B cell (primary cell): ENCODE measurements around the gene PTPN6. TPM values are rescaled to one million over a fixed set of nuclear protein-coding genes. Genes with fewer than 3 reads are reported as not detected.

Experiments
- ATAC-seq: fragments of 200-7000 bp; cut with Tn5 transposase; one replicate; pipeline ENCODE4 v1.10.0; 2021; ENCODE audit warnings: low read depth, mild to moderate bottlenecking, moderate number of reproducible peaks, moderate library complexity
- CTCF ChIA-PET: fragments of 350-600 bp; sonication (Branson Sonifier 250); formaldehyde crosslinking; loops from one replicate; lab custom pipeline; 2021; ENCODE audit warnings: antibody characterized with exemption, inconsistent platforms; lab: Charles Lee
- POLR2A ChIA-PET: fragments of 350-600 bp; sonication (Branson Sonifier 250); formaldehyde crosslinking; loops from one replicate; lab custom pipeline; 2021; ENCODE audit warnings: antibody characterized with exemption; lab: Charles Lee
- DNase-seq: peaks from one replicate; pipeline ENCODE4 v3.0.0; 2013
- H2AFZ ChIP-seq: 2 replicates; pipeline ENCODE4 v1.6.1; 2012; ENCODE audit warnings: mild to moderate bottlenecking, low read depth, low read length; ENCODE audit not compliant: insufficient read depth, poor library complexity, severe bottlenecking
- H3K27ac ChIP-seq, 2 donors: 1 replicate in 1 of 2; 2 replicates in 1 of 2; pipeline ENCODE4 v1.5.1; 2012 to 2013; ENCODE audit warnings: low read length in 2 of 2, mild to moderate bottlenecking in 2 of 2, moderate library complexity in 1 of 2
- H3K27me3 ChIP-seq, 4 experiments: fragments of 200-600 bp in 1 of 4; sonication (generic) in 1 of 4; replicated peaks in 1 of 4; 1 replicate in 2 of 4; 2 replicates in 2 of 4; pipeline versions ENCODE4 v1.6.1 to v1.7.0; 2013 to 2016; ENCODE audit warnings: low read length in 3 of 4, mild to moderate bottlenecking in 2 of 4, mixed read lengths in 1 of 4, moderate library complexity in 1 of 4; ENCODE audit not compliant: insufficient read depth in 4 of 4, control insufficient read depth in 3 of 4; ENCODE audit errors: control extremely low read depth in 1 of 4
- H3K36me3 ChIP-seq, 2 experiments: replicated peaks in 1 of 2; 1 replicate in 1 of 2; 2 replicates in 1 of 2; pipeline versions ENCODE4 v1.6.1 to v1.7.1; 2013; ENCODE audit warnings: low read length in 1 of 2; ENCODE audit not compliant: insufficient read depth in 2 of 2, control insufficient read depth in 1 of 2; ENCODE audit errors: control extremely low read depth in 1 of 2, extremely low read depth in 1 of 2
- H3K4me1 ChIP-seq, 2 donors: fragments of 200-600 bp in 1 of 2; sonication (generic) in 1 of 2; 1 replicate in 1 of 2; 2 replicates in 1 of 2; pipeline versions ENCODE4 v1.5.1 to v1.6.1; 2013 to 2017; ENCODE audit warnings: low read length in 2 of 2; ENCODE audit not compliant: control insufficient read depth in 2 of 2, insufficient read depth in 2 of 2
- H3K4me2 ChIP-seq: replicated peaks from 2 replicates; pipeline ENCODE3; 2012; ENCODE audit warnings: mild to moderate bottlenecking, low read depth, low read length; ENCODE audit not compliant: poor library complexity, severe bottlenecking
- H3K4me3 ChIP-seq, 5 experiments: fragments of 200-600 bp in 1 of 5; sonication (generic) in 1 of 5; 1 replicate in 3 of 5; 2 replicates in 2 of 5; pipeline versions ENCODE4 v1.5.1 to v1.7.0; 2011 to 2016; ENCODE audit warnings: low read length in 4 of 5, mild to moderate bottlenecking in 4 of 5, low read depth in 2 of 5, control low read depth in 1 of 5, moderate library complexity in 1 of 5; ENCODE audit not compliant: insufficient read depth in 1 of 5; ENCODE audit errors: control extremely low read depth in 1 of 5, extremely low read depth in 1 of 5
- H3K79me2 ChIP-seq: fragments of 200-600 bp; sonication (generic); one replicate; pipeline ENCODE4 v1.6.0; 2016; ENCODE audit warnings: low read length; ENCODE audit not compliant: control insufficient read depth, insufficient read depth
- H3K9ac ChIP-seq: fragments of 200-600 bp; sonication (generic); 2 replicates; pipeline ENCODE4 v1.6.1; 2017; ENCODE audit warnings: mild to moderate bottlenecking, low read length, moderate library complexity
- H3K9me3 ChIP-seq, 3 donors: one replicate each; pipeline versions ENCODE4 v1.6.1 to v1.7.1; 2013; ENCODE audit warnings: low read length in 2 of 3; ENCODE audit not compliant: control insufficient read depth in 2 of 3, insufficient read depth in 1 of 3; ENCODE audit errors: control extremely low read depth in 1 of 3
- H4K20me1 ChIP-seq: 2 replicates; pipeline ENCODE4 v1.6.0; 2012; ENCODE audit warnings: mild to moderate bottlenecking, low read length; ENCODE audit not compliant: insufficient read depth, control insufficient read depth, poor library complexity, severe bottlenecking
- H3K27ac Mint-ChIP-seq: one replicate; pipeline ENCODE4 v1.8.0; 2021; ENCODE audit warnings: mixed read lengths
- H3K27me3 Mint-ChIP-seq: one replicate; pipeline ENCODE4 v1.8.0; 2021; ENCODE audit warnings: mixed read lengths
- H3K4me1 Mint-ChIP-seq: one replicate; pipeline ENCODE4 v1.8.0; 2021; ENCODE audit warnings: mixed read lengths
- H3K4me3 Mint-ChIP-seq: one replicate; pipeline ENCODE4 v1.8.0; 2021; ENCODE audit warnings: mixed read lengths
- H3K9me3 Mint-ChIP-seq: one replicate; pipeline ENCODE4 v1.8.0; 2022; ENCODE audit warnings: mixed read lengths; ENCODE audit not compliant: insufficient read depth
- EZH2 ChIP-seq: IDR thresholded peaks from 2 replicates; pipeline ENCODE4 v1.6.1; 2012; ENCODE audit warnings: borderline replicate concordance, low read depth, mild to moderate bottlenecking, moderate library complexity, low read length; ENCODE audit not compliant: insufficient read depth, poor library complexity, severe bottlenecking
- WGBS: methylation state at CpG from one replicate; pipeline ENCODE4 v1.1.5; 2013; ENCODE audit warnings: missing lambda C conversion rate; ENCODE audit not compliant: insufficient coverage; 5-methylcytosine and 5-hydroxymethylcytosine counted together
- intact Hi-C: fragments of 100-400 bp; cut with micrococcal nuclease; formaldehyde crosslinking; loops from one replicate; pipeline ENCODE4 v1.10.0; 2022
- polyA plus RNA-seq: library from polyadenylated mRNA; depleted of rRNA; stranded (reverse); fragments of >200 nt; gene quantifications from 2 replicates; pipeline ENCODE4 v1.2.3, GENCODE V29; 2012
- total RNA-seq, 2 donors: library from RNA; stranded (reverse); fragments of 120-200 nt in 1 of 2; gene quantifications; 1 replicate in 1 of 2; 2 replicates in 1 of 2; pipeline versions ENCODE4 v1.2.3 to v1.2.4, GENCODE V29; 2013 to 2022
- TF ChIP-seq, protein P1 (sequence below): fragments of 200-600 bp; IDR thresholded peaks from one replicate; pipeline ENCODE4 v1.8.0; 2022; ENCODE audit warnings: antibody characterized with exemption, mild to moderate bottlenecking

PTPN6 gene
- total and polyA plus RNA-seq, 2 donors (not counting 1 experiment from before 2014, with no cell fraction given), result 312 to 874 TPM

DNA sequence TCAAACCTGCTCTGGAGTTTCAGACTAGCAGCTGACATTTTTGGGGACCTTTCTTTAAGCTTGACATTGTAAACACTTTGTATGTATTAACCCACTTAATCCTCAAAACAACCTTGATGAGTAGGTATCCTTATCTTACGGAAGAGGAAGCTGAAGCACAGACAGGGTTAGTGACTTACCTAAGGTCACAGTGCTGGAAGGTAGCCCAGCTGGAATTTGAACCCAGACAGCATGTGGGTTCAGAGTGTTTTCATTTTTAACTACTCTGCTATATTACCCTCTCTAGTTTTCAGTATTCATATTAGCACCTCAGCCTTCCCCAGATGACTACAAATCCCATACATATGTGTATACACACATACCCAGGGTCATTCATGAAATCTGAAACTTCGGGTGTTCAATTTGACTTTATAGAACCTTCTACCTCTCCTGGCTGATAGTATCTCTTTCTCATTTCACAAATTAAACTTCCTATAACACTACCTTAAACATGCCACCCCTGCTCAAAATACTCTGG lies 53.2 kb downstream of the PTPN6 start:
- H3K4me2 ChIP-seq, result no peak overlapping the region
- H3K79me2 ChIP-seq, result peaks cover 28% of the 10 kb centered on the region
- H3K4me1 ChIP-seq, result no peaks in the 10 kb centered on the region
- 100% methylated on average over 1 of the region's 2 CpGs for WGBS
- no peaks in the 10 kb centered on the region for H3K27me3 ChIP-seq
- H3K9me3 ChIP-seq, result no peaks in the 10 kb centered on the region
- no peak overlapping the region for H2AFZ ChIP-seq
- no peak for TF ChIP-seq EZH2
- TF ChIP-seq, protein P1, sequence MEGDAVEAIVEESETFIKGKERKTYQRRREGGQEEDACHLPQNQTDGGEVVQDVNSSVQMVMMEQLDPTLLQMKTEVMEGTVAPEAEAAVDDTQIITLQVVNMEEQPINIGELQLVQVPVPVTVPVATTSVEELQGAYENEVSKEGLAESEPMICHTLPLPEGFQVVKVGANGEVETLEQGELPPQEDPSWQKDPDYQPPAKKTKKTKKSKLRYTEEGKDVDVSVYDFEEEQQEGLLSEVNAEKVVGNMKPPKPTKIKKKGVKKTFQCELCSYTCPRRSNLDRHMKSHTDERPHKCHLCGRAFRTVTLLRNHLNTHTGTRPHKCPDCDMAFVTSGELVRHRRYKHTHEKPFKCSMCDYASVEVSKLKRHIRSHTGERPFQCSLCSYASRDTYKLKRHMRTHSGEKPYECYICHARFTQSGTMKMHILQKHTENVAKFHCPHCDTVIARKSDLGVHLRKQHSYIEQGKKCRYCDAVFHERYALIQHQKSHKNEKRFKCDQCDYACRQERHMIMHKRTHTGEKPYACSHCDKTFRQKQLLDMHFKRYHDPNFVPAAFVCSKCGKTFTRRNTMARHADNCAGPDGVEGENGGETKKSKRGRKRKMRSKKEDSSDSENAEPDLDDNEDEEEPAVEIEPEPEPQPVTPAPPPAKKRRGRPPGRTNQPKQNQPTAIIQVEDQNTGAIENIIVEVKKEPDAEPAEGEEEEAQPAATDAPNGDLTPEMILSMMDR, result no peak
- H3K4me3 Mint-ChIP-seq, result no peak overlapping the region
- ChIA-PET POLR2A (no interaction called here), CTCF (interaction anchor here (1.4 kb wide), 1 partner anchor 27 kb away, joined by 3 read pairs; no protein-coding TSS in a partner anchor)
- H3K27ac ChIP-seq, result no peak overlapping the region
- H3K4me3 ChIP-seq, result no peak overlapping the region
- ATAC-seq (no peak), DNase-seq (no peak)
- no peak overlapping the region for H3K27ac Mint-ChIP-seq
- H4K20me1 ChIP-seq, result no peaks in the 10 kb centered on the region
- H3K27me3 Mint-ChIP-seq, result no peaks in the 10 kb centered on the region
- H3K9ac ChIP-seq, result no peak overlapping the region
- no peaks in the 10 kb centered on the region for H3K9me3 Mint-ChIP-seq
- H3K36me3 ChIP-seq, result peaks cover 2 to 18% of the 10 kb centered on the region in 2 experiments
- intact Hi-C loops, result no loop called here
- peaks cover 9% of the 10 kb centered on the region for H3K4me1 Mint-ChIP-seq

DNA sequence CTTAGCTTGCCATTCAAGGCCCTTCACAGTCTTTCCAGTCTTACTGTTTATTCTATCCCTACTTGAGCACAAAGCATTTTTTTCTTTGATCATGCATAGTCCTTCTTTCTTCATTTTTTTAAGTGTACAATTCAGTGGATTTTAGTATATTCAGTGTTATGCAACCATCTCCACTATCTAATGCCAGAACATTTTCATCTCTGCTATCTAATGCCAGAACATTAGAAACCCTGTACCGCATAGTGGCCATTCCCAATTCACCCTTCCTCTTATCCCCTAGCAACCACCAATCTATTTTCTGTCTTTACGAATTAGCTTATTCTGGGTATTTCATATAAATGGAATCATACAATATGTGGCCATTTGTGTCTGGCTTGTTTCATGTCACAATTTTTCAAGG lies 53.7 kb downstream of the PTPN6 start:
- H3K36me3 ChIP-seq, result peaks cover 2 to 15% of the 10 kb centered on the region in 2 experiments
- ChIA-PET CTCF (interaction anchor here (1.4 kb wide), 1 partner anchor 27 kb away, joined by 3 read pairs; no protein-coding TSS in a partner anchor), POLR2A (no interaction called here)
- DNase-seq (no peak), ATAC-seq (no peak)
- H3K27ac Mint-ChIP-seq, result no peak overlapping the region
- H3K79me2 ChIP-seq, result peaks cover 32% of the 10 kb centered on the region
- no peak overlapping the region for H3K9ac ChIP-seq
- H3K4me1 ChIP-seq, result no peaks in the 10 kb centered on the region
- H3K4me2 ChIP-seq, result no peak overlapping the region
- H3K9me3 ChIP-seq, result no peaks in the 10 kb centered on the region
- H3K27me3 Mint-ChIP-seq, result no peaks in the 10 kb centered on the region
- H3K4me3 Mint-ChIP-seq, result no peak overlapping the region
- WGBS, result no CpG with 5 or more reads among the region's 2 CpGs
- no peaks in the 10 kb centered on the region for H3K27me3 ChIP-seq
- intact Hi-C loops, result no loop called here
- TF ChIP-seq EZH2, result no peak
- TF ChIP-seq, protein P1, result no peak
- no peaks in the 10 kb centered on the region for H4K20me1 ChIP-seq
- no peak overlapping the region for H3K4me3 ChIP-seq
- H3K9me3 Mint-ChIP-seq, result no peaks in the 10 kb centered on the region
- no peak overlapping the region for H2AFZ ChIP-seq
- H3K27ac ChIP-seq, result no peak overlapping the region
- peaks cover 9% of the 10 kb centered on the region for H3K4me1 Mint-ChIP-seq
